ENCODE measurements around the gene STPG1.

Gene STPG1

GRCh38 chr1:24425922-24426321 is 12.3 kb upstream of the STPG1 start:
- no peak for DNase-seq

- no peak for DNase-seq
Measured at GRCh38 chr1:24425441-24425840, 11.9 kb upstream of the STPG1 start.

DNA sequence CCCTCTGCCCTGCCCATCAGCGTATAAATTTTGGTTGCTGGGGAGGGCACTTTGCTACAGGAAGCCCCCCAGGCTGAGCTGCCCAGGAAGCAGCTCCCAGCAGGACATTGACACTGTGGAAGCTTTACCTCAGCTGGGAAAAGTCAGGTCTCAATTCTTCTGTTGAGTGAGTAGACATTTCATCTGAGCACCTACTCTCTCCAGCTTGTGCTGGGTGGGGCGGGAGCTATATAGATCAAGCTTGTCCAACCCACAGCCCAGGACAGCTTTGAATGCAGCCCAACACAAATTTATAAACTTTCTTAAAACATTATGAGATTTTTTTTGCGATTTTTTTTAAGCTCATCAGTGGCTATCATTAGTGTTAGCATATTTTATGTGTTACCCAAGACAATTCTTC is 11.4 kb upstream of the STPG1 start:
- DNase-seq = no peak

GRCh38 chr1:24424207-24424606 is 10.6 kb upstream of the STPG1 start:
- DNase-seq = no peak

GRCh38 chr1:24421502-24421901 is 7.9 kb upstream of the STPG1 start:
- no peak for DNase-seq

DNA sequence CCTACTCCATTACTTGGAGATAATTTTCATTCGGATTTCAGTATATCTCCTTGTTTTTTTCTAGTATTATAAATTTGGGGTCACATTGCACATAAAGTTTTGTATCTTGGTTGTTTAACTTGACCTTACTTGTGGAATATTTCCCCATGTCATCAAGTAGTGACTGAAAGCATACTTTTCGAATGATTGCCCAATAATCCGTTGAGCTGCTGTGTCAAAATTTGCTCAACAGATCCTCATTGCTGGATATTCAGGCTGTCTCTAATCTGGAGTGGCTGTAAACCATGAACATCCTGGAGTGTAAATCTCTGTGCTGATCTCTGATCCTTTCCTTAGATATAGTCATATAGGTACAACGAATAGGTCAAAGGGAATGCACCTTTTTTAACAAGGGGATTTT is 7.0 kb upstream of the STPG1 start:
- DNase-seq = peak; percentile 44 to 45

DNA sequence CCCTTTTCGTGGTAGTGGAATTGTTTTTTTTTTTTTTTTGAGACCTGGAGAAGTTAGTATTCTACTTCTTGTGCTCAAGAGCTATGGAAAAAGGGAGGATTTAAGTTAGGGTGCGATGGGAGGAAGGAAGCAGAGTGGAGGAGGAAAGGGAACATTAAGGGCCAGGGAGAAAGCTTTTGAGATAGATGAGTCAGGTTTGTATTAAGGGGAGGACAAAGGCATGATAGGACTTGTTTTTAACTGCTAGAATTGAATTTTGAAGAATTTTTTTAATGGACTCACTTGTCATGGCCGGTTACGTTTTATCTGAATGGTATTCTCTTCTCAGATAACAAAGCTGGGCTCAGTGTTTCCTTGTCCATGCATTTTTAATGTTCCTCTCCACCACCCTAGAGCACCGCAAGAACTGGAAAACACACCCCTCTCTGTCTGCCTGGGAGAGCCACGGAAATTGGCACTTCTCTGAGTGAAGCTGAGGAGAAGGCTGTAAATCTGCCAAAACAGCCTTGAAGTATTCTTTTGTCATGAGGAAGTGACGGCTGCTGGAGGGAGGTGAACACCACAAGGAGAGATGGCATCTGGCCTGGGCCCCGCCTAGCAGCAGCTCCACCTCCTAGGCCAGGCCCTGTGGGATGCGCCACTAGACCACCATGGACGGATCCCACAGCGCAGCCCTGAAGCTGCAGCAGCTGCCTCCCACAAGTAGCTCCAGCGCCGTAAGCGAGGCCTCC is 5.5 kb upstream of the STPG1 start:
- DNase-seq = no peak

- no peak for DNase-seq
Measured at GRCh38 chr1:24417681-24418080, 4.1 kb upstream of the STPG1 start.

DNA sequence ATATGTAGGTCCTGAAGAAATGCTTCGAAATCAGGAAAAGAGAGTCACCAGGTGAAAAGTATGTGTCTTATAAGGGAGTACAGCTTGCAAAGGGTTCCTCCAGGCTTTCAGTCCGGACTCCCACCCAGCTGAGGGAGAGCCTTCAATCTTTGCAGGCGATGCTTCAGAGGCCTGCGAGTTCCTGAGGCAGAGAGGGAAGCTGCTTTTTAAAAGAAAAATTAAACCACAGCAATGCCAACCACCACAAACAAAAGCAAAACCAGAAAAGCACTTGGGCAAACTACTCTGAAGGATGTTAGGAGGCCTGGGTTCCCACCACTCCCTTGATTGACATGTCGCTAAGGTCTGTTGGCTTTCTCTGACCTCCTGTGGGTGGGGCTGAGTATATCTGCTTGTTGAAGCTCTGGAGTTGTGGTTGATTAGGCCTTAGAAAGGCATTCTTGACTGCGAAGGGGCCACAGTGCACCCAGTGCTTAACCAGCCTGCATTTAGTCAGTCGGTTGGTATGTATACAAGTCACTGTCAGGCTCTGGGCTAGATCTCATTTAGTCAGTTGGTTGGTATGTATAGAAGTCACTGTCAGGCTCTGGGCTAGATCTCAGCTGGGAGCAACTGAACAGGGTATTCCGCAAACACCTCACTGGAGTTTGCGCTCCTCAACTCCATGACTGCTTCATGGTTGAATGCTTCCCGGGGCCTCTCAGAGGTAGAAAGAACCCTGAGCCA is 3.2 kb upstream of the STPG1 start:
- no peak for DNase-seq

DNA sequence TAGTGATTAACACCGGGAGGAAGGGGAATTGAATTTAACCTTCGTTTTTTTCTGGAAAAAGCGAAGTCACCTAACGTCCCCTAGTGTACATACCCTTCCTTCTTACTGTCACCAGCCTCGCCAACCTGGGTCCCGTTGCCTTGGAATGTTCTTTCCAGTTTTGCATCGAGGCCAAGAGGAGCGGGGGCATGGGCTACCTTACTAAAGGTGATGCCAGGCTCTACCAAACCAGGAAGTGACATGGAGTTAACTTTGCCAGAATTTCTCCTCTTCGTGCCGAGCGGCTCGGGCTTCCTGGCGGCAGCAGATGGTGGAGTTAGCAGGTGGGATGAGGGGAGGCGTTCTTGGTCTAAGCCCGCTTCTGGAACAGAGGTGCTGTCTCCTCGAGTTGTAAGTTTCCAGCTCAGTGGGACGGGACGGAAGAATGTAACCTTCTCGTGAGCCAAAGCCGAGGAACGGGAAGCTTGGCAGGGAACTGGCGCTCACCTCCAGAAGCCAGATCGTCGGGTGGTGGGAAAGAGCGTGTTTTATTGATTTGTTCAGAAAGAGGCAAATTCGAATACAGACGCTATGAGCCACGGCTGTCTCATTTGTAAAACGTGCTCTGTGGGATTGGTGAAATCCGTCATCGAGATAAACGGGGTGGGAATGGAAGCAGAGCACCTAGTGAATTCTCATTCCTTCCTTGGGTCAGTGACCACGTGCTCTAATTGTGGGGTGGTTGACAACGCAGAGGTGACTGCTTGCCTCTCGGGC is 2.5 kb upstream of the STPG1 start:
- DNase-seq = no peak

GRCh38 chr1:24415334-24415909 is 1.8 kb upstream of the STPG1 start, which contains the start of gene NIPAL3:
Gene NIPAL3, plus strand, starts transcription at chr1:24415802. Its CDS starts 3,746 bp downstream, at chr1:24419548.
- DNase-seq = peak; percentile 96

DNA sequence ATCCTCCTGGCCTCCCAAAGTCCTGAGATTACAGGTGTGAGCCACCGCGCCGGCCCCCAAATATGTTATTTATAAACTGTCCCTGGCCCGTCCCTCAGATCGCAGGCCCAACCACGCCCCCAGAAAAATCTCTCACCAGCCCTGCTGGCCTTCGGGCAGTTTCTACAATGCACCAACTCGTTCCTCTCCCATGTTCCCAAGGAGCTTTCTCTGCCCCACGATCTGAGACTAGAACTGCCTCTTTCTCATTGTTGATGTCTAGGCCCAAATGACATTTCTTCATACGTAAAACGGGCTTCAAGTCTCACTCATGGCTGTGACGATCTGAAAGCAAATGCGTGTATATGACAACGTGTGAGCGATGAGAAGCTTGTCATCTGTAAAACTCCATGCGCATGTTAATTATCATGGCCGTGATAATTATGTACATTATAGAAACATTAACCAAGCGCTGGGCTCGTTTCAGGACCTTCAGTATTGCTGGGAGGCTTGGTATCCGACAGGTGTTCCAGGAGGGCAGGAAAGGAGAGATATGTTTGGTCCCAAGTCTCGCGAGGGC is 1.3 kb upstream of the STPG1 start:
- DNase-seq = no peak

- no peak for DNase-seq
Measured at GRCh38 chr1:24412408-24412807, 1.2 kb downstream of the STPG1 start.

GRCh38 chr1:24411963-24412362 is 1.6 kb downstream of the STPG1 start:
- no peak for DNase-seq

GRCh38 chr1:24410750-24411149 is 2.8 kb downstream of the STPG1 start:
- no peak for DNase-seq

DNA sequence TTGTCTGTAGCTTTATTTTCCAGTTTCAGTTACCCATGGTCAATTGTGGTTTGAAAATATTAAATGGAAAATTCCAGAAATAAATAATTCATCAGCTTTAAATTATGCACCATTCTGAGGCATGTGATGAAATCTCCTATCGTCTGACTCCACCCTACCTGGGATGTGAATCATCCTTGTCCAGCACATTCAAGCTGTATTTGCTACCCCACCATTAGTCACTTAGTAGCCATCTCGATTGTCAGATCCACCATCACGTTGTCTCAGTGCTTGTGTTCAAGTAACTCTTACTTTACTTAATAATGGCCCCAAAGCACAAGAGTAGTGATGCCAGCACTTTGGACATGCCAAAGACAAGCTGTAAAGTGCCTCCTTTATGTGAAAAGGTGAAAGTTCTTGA is 4.0 kb downstream of the STPG1 start:
- DNase-seq = no peak

DNA sequence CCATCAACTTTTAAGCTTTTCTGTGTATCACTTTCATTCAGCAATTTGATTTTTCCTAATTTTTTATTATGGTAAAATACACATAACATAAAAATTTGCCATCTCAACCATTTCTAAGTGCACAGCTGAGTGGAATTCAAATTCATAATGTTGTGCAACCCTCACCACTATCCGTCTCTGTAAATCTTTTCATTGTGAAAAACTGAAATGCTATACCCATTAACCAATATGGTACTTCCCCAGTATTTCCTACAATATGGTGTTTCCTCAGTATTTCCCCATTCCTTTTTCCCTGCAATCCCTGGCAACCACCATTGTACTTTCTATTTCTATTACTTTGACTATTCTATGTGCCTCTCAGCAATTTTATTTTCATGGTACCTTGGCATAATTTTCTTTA is 6.8 kb downstream of the STPG1 start:
- peak; percentile 84 to 87 for DNase-seq

GRCh38 chr1:24403806-24404205 is 9.8 kb downstream of the STPG1 start:
- no peak for DNase-seq

- DNase-seq = no peak
Measured at GRCh38 chr1:24400065-24400464, 13.5 kb downstream of the STPG1 start.

DNA sequence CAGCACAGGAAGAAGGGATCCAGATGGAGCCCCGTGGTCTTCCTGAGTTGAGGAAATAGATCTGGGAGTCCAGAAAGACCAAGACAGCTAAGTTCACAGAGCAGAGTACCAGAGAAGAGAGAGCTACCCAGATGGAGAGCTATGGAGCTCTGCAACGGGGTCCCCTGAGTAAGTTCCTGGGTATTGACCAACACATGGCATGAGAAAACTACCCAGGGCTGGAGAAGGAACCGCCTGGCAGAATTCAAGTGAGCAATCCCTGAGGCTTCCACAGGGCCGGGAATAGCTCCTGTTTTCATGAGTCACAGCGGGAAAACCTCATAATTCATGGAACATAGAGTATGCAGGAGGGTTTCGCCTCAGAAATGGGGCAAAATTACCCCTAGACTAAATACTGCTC is 19.7 kb downstream of the STPG1 start:
- DNase-seq = no peak

DNA sequence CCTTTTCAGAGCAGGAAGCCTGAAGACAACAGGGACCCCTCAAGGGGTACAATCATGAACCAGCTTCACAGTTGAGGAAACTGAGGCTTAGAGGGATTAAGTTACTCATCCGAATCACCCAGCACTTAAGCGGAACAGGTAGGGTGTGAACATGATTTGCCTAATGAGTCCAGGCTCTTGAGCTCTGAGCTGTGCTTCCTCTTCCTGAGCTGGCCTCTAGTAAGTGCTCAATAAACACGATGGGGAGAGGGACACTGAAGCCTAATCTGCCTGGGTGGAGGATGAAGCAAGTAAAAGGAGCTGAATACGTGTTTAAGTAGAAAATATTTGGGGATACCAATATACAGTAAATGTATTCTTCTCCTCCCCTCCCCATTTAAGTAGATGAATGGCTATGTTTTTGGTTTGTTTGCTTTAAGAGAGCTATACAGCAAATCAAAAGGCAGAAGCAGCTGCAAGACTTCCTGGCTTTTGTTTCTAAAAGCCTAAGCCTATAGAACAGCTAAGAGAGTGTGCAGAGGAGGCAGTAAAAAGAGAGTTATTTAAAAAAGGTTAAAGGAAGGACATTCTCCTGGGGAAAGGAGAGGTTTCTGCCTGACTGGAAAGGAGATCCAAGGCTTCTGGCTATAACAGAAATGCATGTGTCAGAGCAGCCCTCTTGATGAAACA is 20.5 kb downstream of the STPG1 start:
- no peak for DNase-seq

DNA sequence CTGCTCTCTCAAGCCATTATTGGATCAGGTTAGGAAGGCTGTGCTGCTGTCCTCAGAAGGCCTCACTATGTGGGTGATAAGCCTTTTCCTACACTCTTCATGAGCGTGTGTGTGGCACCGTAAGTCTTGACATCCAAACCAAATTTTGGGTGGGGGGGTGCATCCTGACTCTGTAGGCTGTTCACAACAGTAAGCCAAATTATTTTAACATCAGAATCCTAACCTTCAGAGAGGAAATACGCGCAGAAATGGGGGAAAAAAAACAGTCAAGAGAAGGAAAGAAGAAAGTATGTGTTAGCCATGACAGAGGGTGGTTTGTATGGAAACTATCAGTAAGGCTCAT is 21.0 kb downstream of the STPG1 start:
- no peak for DNase-seq
